GM23338 (cell line): ENCODE results near the gene RNF26. TPM values are rescaled to one million over a fixed set of nuclear protein-coding genes. Genes with fewer than 3 reads are reported as not detected.

Source experiments
- EZH2phosphoT487 ChIP-seq: fragments of 200-600 bp; sonication (generic); IDR thresholded peaks from one replicate; pipeline ENCODE4 v1.8.1; 2018; ENCODE audit warnings: antibody characterized with exemption; ENCODE audit not compliant: unreplicated experiment
- JUNB ChIP-seq: IDR thresholded peaks from one replicate; pipeline ENCODE4 v1.6.1; 2016; ENCODE audit warnings: antibody characterized with exemption; ENCODE audit not compliant: unreplicated experiment
- NANOG ChIP-seq: IDR thresholded peaks from 2 replicates; pipeline ENCODE4 v1.6.1; 2016; ENCODE audit warnings: antibody characterized with exemption, borderline replicate concordance
- POLR2AphosphoS5 ChIP-seq: IDR thresholded peaks from 2 replicates; pipeline ENCODE4 v1.6.1; 2016; ENCODE audit warnings: antibody characterized with exemption, low read depth
- REST ChIP-seq: IDR thresholded peaks from one replicate; pipeline ENCODE4 v1.6.1; 2018; ENCODE audit warnings: antibody characterized with exemption; ENCODE audit not compliant: unreplicated experiment
- STAT1 ChIP-seq: IDR thresholded peaks from one replicate; pipeline ENCODE4 v1.6.1; 2016; ENCODE audit warnings: antibody characterized with exemption; ENCODE audit not compliant: unreplicated experiment
- ZNF462 ChIP-seq: fragments of 250-450 bp; sonication (Bioruptor Pico); IDR thresholded peaks from 2 replicates; pipeline ENCODE4 v1.5.0; 2020; ENCODE audit warnings: mild to moderate bottlenecking, moderate library complexity
- polyA plus RNA-seq: library from polyadenylated mRNA; unstranded; fragments of >200 nt; fragmentation: Nextera tagmentation; extraction: Ambion mirVana; gene quantifications from 2 replicates; pipeline ENCODE4 v1.2.1, GENCODE V29; 2016
- total RNA-seq: library from RNA; depleted of rRNA; stranded (reverse); fragments of >200 nt; shearing (Covaris generic); gene quantifications from 2 replicates; pipeline ENCODE4 v1.2.3, GENCODE V29; 2014

Gene RNF26
- total and polyA plus RNA-seq, 2 experiments from 2014 or later = 31.8 to 58.3 TPM

GRCh38 chr11:119361941-119362725, 27.8 kb downstream of the RNF26 start (continued):
- TF ChIP-seq ZNF462 (CRISPR knock-in tag) = no peak
- TF ChIP-seq REST = no peak
- no peak for TF ChIP-seq POLR2AphosphoS5
- no peak for TF ChIP-seq STAT1
- no peak for TF ChIP-seq NANOG
- no peak for TF ChIP-seq EZH2phosphoT487
- no peak for TF ChIP-seq JUNB
